Vagina (tissue), 2 donors: ENCODE measurements around the gene TMTC2.

Experiments
- POLR2A ChIP-seq, 2 donors: fragments of 450-650 bp; IDR thresholded peaks; one replicate each; pipeline ENCODE4 v1.6.1; 2017; ENCODE audit warnings: antibody characterized with exemption in 2 of 2, mild to moderate bottlenecking in 2 of 2, moderate library complexity in 2 of 2
- POLR2AphosphoS5 ChIP-seq, 2 donors: sonication (generic); formaldehyde crosslinking; IDR thresholded peaks; one replicate each; pipeline ENCODE4 v1.9.0; 2017; ENCODE audit warnings: antibody characterized with exemption in 2 of 2, mild to moderate bottlenecking in 2 of 2, low read depth in 1 of 2; ENCODE audit not compliant: insufficient read depth in 1 of 2
- TF ChIP-seq, protein P1 (sequence below), 3 experiments: fragments of 450-650 bp in 2 of 3; fragments of 200-600 bp in 1 of 3; sonication (generic) in 1 of 3; IDR thresholded peaks; one replicate each; pipeline ENCODE4 v1.5.1; 2017 to 2019; ENCODE audit warnings: antibody characterized with exemption in 3 of 3, mild to moderate bottlenecking in 2 of 3, moderate library complexity in 2 of 3

DNA sequence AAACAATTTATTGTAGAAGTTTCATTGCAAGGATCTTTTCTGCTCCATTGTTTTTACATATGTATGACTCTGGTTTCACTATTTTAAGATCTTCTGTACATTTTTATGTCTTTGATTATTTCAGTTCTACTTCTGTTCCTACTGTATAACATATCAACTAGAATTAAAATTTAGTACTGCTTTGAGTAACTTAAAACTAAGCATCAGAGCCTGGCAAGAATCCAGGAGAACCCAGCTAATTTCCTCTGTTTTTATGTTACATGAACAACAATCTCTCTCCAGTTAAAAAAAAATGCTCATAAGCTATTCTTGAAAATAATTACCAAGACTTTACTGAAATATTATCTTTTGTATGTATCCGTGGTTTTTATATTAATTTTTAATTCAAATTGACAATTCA lies 370.7 kb downstream of the TMTC2 start:
- TF ChIP-seq POLR2A (IDR thresholded peaks at IDR 0.05) (no peak), POLR2AphosphoS5 (IDR thresholded peaks at IDR 0.05; ENCODE audit: insufficient read depth in 1 of 2, low read depth in 1 of 2) (no peak)
- TF ChIP-seq, protein P1, sequence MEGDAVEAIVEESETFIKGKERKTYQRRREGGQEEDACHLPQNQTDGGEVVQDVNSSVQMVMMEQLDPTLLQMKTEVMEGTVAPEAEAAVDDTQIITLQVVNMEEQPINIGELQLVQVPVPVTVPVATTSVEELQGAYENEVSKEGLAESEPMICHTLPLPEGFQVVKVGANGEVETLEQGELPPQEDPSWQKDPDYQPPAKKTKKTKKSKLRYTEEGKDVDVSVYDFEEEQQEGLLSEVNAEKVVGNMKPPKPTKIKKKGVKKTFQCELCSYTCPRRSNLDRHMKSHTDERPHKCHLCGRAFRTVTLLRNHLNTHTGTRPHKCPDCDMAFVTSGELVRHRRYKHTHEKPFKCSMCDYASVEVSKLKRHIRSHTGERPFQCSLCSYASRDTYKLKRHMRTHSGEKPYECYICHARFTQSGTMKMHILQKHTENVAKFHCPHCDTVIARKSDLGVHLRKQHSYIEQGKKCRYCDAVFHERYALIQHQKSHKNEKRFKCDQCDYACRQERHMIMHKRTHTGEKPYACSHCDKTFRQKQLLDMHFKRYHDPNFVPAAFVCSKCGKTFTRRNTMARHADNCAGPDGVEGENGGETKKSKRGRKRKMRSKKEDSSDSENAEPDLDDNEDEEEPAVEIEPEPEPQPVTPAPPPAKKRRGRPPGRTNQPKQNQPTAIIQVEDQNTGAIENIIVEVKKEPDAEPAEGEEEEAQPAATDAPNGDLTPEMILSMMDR (IDR thresholded peaks at IDR 0.05) = no peak
